LNCaP clone FGC (cell line): Measurements from ENCODE around the gene ARHGAP15.

ENCODE experiments used
- DNase-seq: peaks from one replicate; pipeline ENCODE4 v3.0.0-alpha.2; 2011; ENCODE audit warnings: low read depth
- H3K4me3 ChIP-seq: 2 replicates; pipeline ENCODE4 v1.5.1; 2011; ENCODE audit warnings: mild to moderate bottlenecking, low read depth, low read length, control low read depth
- CTCF ChIP-seq: IDR thresholded peaks from 2 replicates; pipeline ENCODE4 v1.5.1; 2012; ENCODE audit warnings: mild to moderate bottlenecking; ENCODE audit not compliant: control insufficient read depth, insufficient read depth; ENCODE audit errors: extremely low read depth

ARHGAP15 gene

GRCh38 chr2:143128681-143129580, at the start of gene ARHGAP15:
TSS of gene ARHGAP15 (plus strand) at chr2:143129419.
- no peak for TF ChIP-seq CTCF
- no peak for DNase-seq
- H3K4me3 ChIP-seq, result no peak within 1 kb of the TSS

- no peak for DNase-seq
- no peak overlapping the region for H3K4me3 ChIP-seq
- no peak for TF ChIP-seq CTCF
These were observed 47.6 kb upstream of the ARHGAP15 start for GRCh38 chr2:143081616-143082015.

- no peak for TF ChIP-seq CTCF
- no peak overlapping the region for H3K4me3 ChIP-seq
- DNase-seq, result no peak
These were observed 45.6 kb upstream of the ARHGAP15 start for GRCh38 chr2:143083636-143084035.

- TF ChIP-seq CTCF, result no peak
- H3K4me3 ChIP-seq, result no peak overlapping the region
- DNase-seq, result no peak
These were observed 44.8 kb upstream of the ARHGAP15 start for GRCh38 chr2:143084462-143084861.

- no peak for DNase-seq
- TF ChIP-seq CTCF, result no peak
- no peak overlapping the region for H3K4me3 ChIP-seq
These were observed 44.0 kb upstream of the ARHGAP15 start for GRCh38 chr2:143085125-143085784.

- no peak for DNase-seq
- no peak overlapping the region for H3K4me3 ChIP-seq
- TF ChIP-seq CTCF, result no peak
These were observed 42.2 kb upstream of the ARHGAP15 start for GRCh38 chr2:143087033-143087432.
